Placental pericyte (primary cell): ENCODE data around the gene CHML. TPM values are rescaled to one million over a fixed set of nuclear protein-coding genes. Genes with fewer than 3 reads are reported as not detected.

Experiments
- total RNA-seq: library from RNA; depleted of rRNA; stranded (reverse); fragments of >200 nt; gene quantifications from 2 replicates; pipeline ENCODE4 v1.2.3, GENCODE V29; 2012

The CHML gene
- total RNA-seq, result 9.2 and 14.7 TPM in 2 replicates

GRCh38 chr1:241640149-241640866 is at the start of gene CHML, which contains the start of gene OPN3:
CHML (minus strand) TSS chr1:241640369; CDS start chr1:241635766, 4,603 bp downstream.
OPN3 (minus strand) TSS chr1:241640369; CDS start chr1:241640254, 115 bp downstream.

GRCh38 chr1:241652012-241652411 is 11.8 kb upstream of the CHML start, which contains the start of gene WDR64:
WDR64 (plus strand) TSS chr1:241652281; CDS start chr1:241652485, 204 bp downstream.

Other genes starting within 250 kb of the CHML start
- gene FH, start 120.6 kb downstream of the CHML start, total RNA-seq, result 62.6 and 113 TPM in 2 replicates
- gene KMO, start 108.0 kb downstream of the CHML start, total RNA-seq, result 0.14 TPM in 1 of 2 replicates, not detected in the other
- gene OPN3, start within 50 bp of the CHML start, total RNA-seq, result 13.8 and 26.1 TPM in 2 replicates
- gene WDR64, start 11.9 kb upstream of the CHML start, total RNA-seq, result not detected in 2 replicates
- gene EXO1, start 207.8 kb upstream of the CHML start, total RNA-seq, result 2.8 and 23.8 TPM in 2 replicates